ENCODE data around the gene GMDS. TPM values are rescaled to one million over a fixed set of nuclear protein-coding genes. Genes with fewer than 3 reads are reported as not detected.

GMDS gene
- total RNA-seq, 2 experiments from 2014 or later: 13.9 to 16.4 TPM

GRCh38 chr6:1612299-1612973, 633.0 kb downstream of the GMDS start:
- H3K36me3 ChIP-seq (ENCODE audit: insufficient read depth, low read length): no peaks in the 10 kb centered on the region
- Mint-ChIP-seq H3K27ac (peak overlapping the region; percentile 5), H3K9me3 (no peaks in the 10 kb centered on the region), H3K4me1 (ENCODE audit: low read depth) (peaks cover 39% of the 10 kb centered on the region), H3K4me3 (peak overlapping the region; percentile 88), H3K36me3 (ENCODE audit: low read depth) (peaks cover 6% of the 10 kb centered on the region), H3K27me3 (peaks cover 69% of the 10 kb centered on the region)
- H3K4me1 ChIP-seq (ENCODE audit: insufficient read depth, low read length): peaks cover 46% of the 10 kb centered on the region
- H3K27me3 ChIP-seq (ENCODE audit: control insufficient read depth in 1 of 2, insufficient read depth in 2 of 2, low read length in 2 of 2): peaks cover 65 to 79% of the 10 kb centered on the region in 2 experiments
- DNase-seq (no peak), ATAC-seq (ENCODE audit: poor library complexity) (no peak)
- intact Hi-C loops (cut with DNase I, micrococcal nuclease): no loop called here
- H3K27ac ChIP-seq (ENCODE audit: low read depth in 1 of 2, low read length in 2 of 2): no peak overlapping the region
- TF ChIP-seq, protein P1, sequence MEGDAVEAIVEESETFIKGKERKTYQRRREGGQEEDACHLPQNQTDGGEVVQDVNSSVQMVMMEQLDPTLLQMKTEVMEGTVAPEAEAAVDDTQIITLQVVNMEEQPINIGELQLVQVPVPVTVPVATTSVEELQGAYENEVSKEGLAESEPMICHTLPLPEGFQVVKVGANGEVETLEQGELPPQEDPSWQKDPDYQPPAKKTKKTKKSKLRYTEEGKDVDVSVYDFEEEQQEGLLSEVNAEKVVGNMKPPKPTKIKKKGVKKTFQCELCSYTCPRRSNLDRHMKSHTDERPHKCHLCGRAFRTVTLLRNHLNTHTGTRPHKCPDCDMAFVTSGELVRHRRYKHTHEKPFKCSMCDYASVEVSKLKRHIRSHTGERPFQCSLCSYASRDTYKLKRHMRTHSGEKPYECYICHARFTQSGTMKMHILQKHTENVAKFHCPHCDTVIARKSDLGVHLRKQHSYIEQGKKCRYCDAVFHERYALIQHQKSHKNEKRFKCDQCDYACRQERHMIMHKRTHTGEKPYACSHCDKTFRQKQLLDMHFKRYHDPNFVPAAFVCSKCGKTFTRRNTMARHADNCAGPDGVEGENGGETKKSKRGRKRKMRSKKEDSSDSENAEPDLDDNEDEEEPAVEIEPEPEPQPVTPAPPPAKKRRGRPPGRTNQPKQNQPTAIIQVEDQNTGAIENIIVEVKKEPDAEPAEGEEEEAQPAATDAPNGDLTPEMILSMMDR (IDR thresholded peaks at IDR 0.05): no peak
- H3K4me3 ChIP-seq (ENCODE audit: low read length): peak overlapping the region; percentile 45
- CTCF ChIA-PET: interaction anchor here (1.0 to 1.1 kb wide), 2 partner anchors 89 to 1022 kb away, joined by 3 to 4 read pairs; no protein-coding TSS in a partner anchor
- POLR2A ChIA-PET: interaction anchor here (1.8 kb wide), 1 partner anchor 89 kb away, joined by 5 read pairs; no protein-coding TSS in a partner anchor
- peaks cover 0 to 32% of the 10 kb centered on the region in 2 experiments for H3K9me3 ChIP-seq (ENCODE audit: control insufficient read depth in 1 of 2, insufficient read depth in 1 of 2, low read length in 2 of 2)

- H3K4me1 Mint-ChIP-seq (ENCODE audit: low read depth): peaks cover 46% of the 10 kb centered on the region
- no peaks in the 10 kb centered on the region for H3K36me3 ChIP-seq (ENCODE audit: insufficient read depth, low read length)
- CTCF ChIA-PET: interaction anchor here (0.9 to 1.1 kb wide), 3 partner anchors 15 to 1023 kb away, joined by 3 to 4 read pairs (median 3); no protein-coding TSS in a partner anchor
- peaks cover 53% of the 10 kb centered on the region for H3K4me1 ChIP-seq (ENCODE audit: insufficient read depth, low read length)
- peaks cover 0 to 37% of the 10 kb centered on the region in 2 experiments for H3K9me3 ChIP-seq (ENCODE audit: control insufficient read depth in 1 of 2, insufficient read depth in 1 of 2, low read length in 2 of 2)
- POLR2A ChIA-PET: interaction anchor here (1.8 kb wide), 1 partner anchor 88 kb away, joined by 5 read pairs; no protein-coding TSS in a partner anchor
- H3K4me3 ChIP-seq (ENCODE audit: low read length): peak overlapping the region; percentile 45
- DNase-seq (peak in 2 of 14 experiments; percentile 37 to 40), ATAC-seq (ENCODE audit: poor library complexity) (peak; percentile 25)
- no peaks in the 10 kb centered on the region for H3K9me3 Mint-ChIP-seq
- no peak overlapping the region for H3K27ac ChIP-seq (ENCODE audit: low read depth in 1 of 2, low read length in 2 of 2)
- peaks cover 65 to 79% of the 10 kb centered on the region in 2 experiments for H3K27me3 ChIP-seq (ENCODE audit: control insufficient read depth in 1 of 2, insufficient read depth in 2 of 2, low read length in 2 of 2)
- H3K36me3 Mint-ChIP-seq (ENCODE audit: low read depth): peaks cover 6% of the 10 kb centered on the region
- peaks cover 69% of the 10 kb centered on the region for H3K27me3 Mint-ChIP-seq
- TF ChIP-seq, protein P1 (IDR thresholded peaks at IDR 0.05): no peak
- peak overlapping the region; percentile 88 for H3K4me3 Mint-ChIP-seq
- intact Hi-C loops (cut with DNase I, micrococcal nuclease): no loop called here
- H3K27ac Mint-ChIP-seq: peak overlapping the region; percentile 5
Measured at GRCh38 chr6:1611572-1612298, 633.7 kb downstream of the GMDS start.

GRCh38 chr6:1611322-1611571, 634.2 kb downstream of the GMDS start:
- Mint-ChIP-seq H3K4me3 (no peak overlapping the region), H3K4me1 (ENCODE audit: low read depth) (peaks cover 51% of the 10 kb centered on the region), H3K36me3 (ENCODE audit: low read depth) (peaks cover 6% of the 10 kb centered on the region), H3K9me3 (no peaks in the 10 kb centered on the region), H3K27me3 (peaks cover 69% of the 10 kb centered on the region), H3K27ac (no peak overlapping the region)
- intact Hi-C loops (cut with DNase I, micrococcal nuclease): no loop called here
- no peak for DNase-seq
- no peak overlapping the region for H3K27ac ChIP-seq (ENCODE audit: low read depth in 1 of 2, low read length in 2 of 2)
- peaks cover 65 to 79% of the 10 kb centered on the region in 2 experiments for H3K27me3 ChIP-seq (ENCODE audit: control insufficient read depth in 1 of 2, insufficient read depth in 2 of 2, low read length in 2 of 2)
- POLR2A ChIA-PET: interaction anchor here (1.8 kb wide), 1 partner anchor 88 kb away, joined by 5 read pairs; no protein-coding TSS in a partner anchor
- peaks cover 58% of the 10 kb centered on the region for H3K4me1 ChIP-seq (ENCODE audit: insufficient read depth, low read length)
- no peak overlapping the region for H3K4me3 ChIP-seq (ENCODE audit: low read length)
- peaks cover 0 to 42% of the 10 kb centered on the region in 2 experiments for H3K9me3 ChIP-seq (ENCODE audit: control insufficient read depth in 1 of 2, insufficient read depth in 1 of 2, low read length in 2 of 2)
- no peaks in the 10 kb centered on the region for H3K36me3 ChIP-seq (ENCODE audit: insufficient read depth, low read length)
- no peak for ATAC-seq (ENCODE audit: poor library complexity)
- TF ChIP-seq, protein P1 (IDR thresholded peaks at IDR 0.05): no peak
- CTCF ChIA-PET: interaction anchor here (0.9 to 1.1 kb wide), 2 partner anchors 15 to 88 kb away, joined by 3 read pairs; no protein-coding TSS in a partner anchor

All from CD4-positive, alpha-beta T cell (primary cell).